CD14-positive monocyte (primary cell): ENCODE results near the gene CCDC170. TPM values are rescaled to one million over a fixed set of nuclear protein-coding genes. Genes with fewer than 3 reads are reported as not detected.

Experiments
- DNase-seq, 3 donors: peaks; one replicate each; pipeline ENCODE4 v3.0.0-alpha.2; 2011 to 2022
- H2AFZ ChIP-seq: 2 replicates; pipeline ENCODE4 v1.6.0; 2012; ENCODE audit warnings: mild to moderate bottlenecking, low read depth, low read length, inconsistent platforms; ENCODE audit not compliant: insufficient read depth, poor library complexity, severe bottlenecking
- H3K27ac ChIP-seq, 2 donors: 1 replicate in 1 of 2; 2 replicates in 1 of 2; pipeline ENCODE4 v1.5.1; 2012 to 2013; ENCODE audit warnings: low read length in 2 of 2, control low read depth in 1 of 2, inconsistent platforms in 1 of 2, low read depth in 1 of 2, mild to moderate bottlenecking in 1 of 2
- H3K27me3 ChIP-seq, 2 donors: one replicate each; pipeline versions ENCODE4 v1.6.0 to v1.6.1; 2011 to 2013; ENCODE audit warnings: low read length in 2 of 2; ENCODE audit not compliant: control insufficient read depth in 2 of 2, insufficient read depth in 2 of 2
- H3K36me3 ChIP-seq, 2 donors: replicated peaks in 1 of 2; 1 replicate in 1 of 2; 2 replicates in 1 of 2; pipeline versions ENCODE4 v1.5.1 to v1.6.1; 2012 to 2013; ENCODE audit warnings: low read length in 2 of 2, control low read depth in 1 of 2, inconsistent platforms in 1 of 2, mild to moderate bottlenecking in 1 of 2; ENCODE audit not compliant: insufficient read depth in 2 of 2, control insufficient read depth in 1 of 2
- H3K4me1 ChIP-seq, 2 donors: 1 replicate in 1 of 2; 2 replicates in 1 of 2; pipeline versions ENCODE4 v1.5.1 to v1.6.1; 2012 to 2013; ENCODE audit warnings: low read length in 2 of 2, control low read depth in 1 of 2, inconsistent platforms in 1 of 2, mild to moderate bottlenecking in 1 of 2, moderate library complexity in 1 of 2; ENCODE audit not compliant: insufficient read depth in 2 of 2, control insufficient read depth in 1 of 2
- H3K4me2 ChIP-seq: replicated peaks from 2 replicates; pipeline ENCODE3; 2012; ENCODE audit warnings: low read length, moderate library complexity, mild to moderate bottlenecking; ENCODE audit not compliant: poor library complexity, severe bottlenecking; ENCODE audit errors: extremely low read depth
- H3K4me3 ChIP-seq, 3 experiments: fragments of 200-600 bp in 1 of 3; sonication (generic) in 1 of 3; replicated peaks in 1 of 3; 1 replicate in 2 of 3; 2 replicates in 1 of 3; pipeline ENCODE4 v1.5.1; 2011 to 2013; ENCODE audit warnings: low read length in 3 of 3, mild to moderate bottlenecking in 3 of 3, control low read depth in 2 of 3, low read depth in 2 of 3, inconsistent platforms in 1 of 3, moderate library complexity in 1 of 3
- H3K79me2 ChIP-seq: 2 replicates; pipeline ENCODE4 v1.6.0; 2012; ENCODE audit warnings: mild to moderate bottlenecking, control low read depth, inconsistent platforms, low read length, moderate library complexity; ENCODE audit not compliant: insufficient read depth
- H3K9ac ChIP-seq: 2 replicates; pipeline ENCODE4 v1.6.0; 2017; ENCODE audit warnings: low read length, mild to moderate bottlenecking; ENCODE audit not compliant: insufficient read depth, poor library complexity, severe bottlenecking
- H3K9me3 ChIP-seq, 2 donors: replicated peaks in 1 of 2; 1 replicate in 1 of 2; 2 replicates in 1 of 2; pipeline versions ENCODE4 v1.5.1 to v1.6.1; 2012 to 2013; ENCODE audit warnings: low read length in 2 of 2, control low read depth in 1 of 2; ENCODE audit not compliant: control insufficient read depth in 1 of 2, insufficient read depth in 1 of 2
- H4K20me1 ChIP-seq: 2 replicates; pipeline ENCODE4 v1.6.0; 2012; ENCODE audit warnings: mild to moderate bottlenecking, low read length, control low read depth, moderate library complexity; ENCODE audit not compliant: insufficient read depth
- H3K27ac Mint-ChIP-seq, 7 donors: one replicate each; pipeline ENCODE4 v1.8.0; 2020; ENCODE audit warnings: mild to moderate bottlenecking in 7 of 7, mixed read lengths in 7 of 7, moderate library complexity in 6 of 7, inconsistent platforms in 2 of 7
- H3K27me3 Mint-ChIP-seq, 3 donors: one replicate each; pipeline ENCODE4 v1.8.0; 2021 to 2022; ENCODE audit warnings: low read depth in 3 of 3, mild to moderate bottlenecking in 3 of 3, mixed read lengths in 3 of 3, moderate library complexity in 3 of 3, inconsistent platforms in 1 of 3
- H3K36me3 Mint-ChIP-seq, 2 donors: one replicate each; pipeline ENCODE4 v1.8.0; 2020; ENCODE audit warnings: mixed read lengths in 2 of 2, inconsistent platforms in 1 of 2, mild to moderate bottlenecking in 1 of 2
- H3K4me1 Mint-ChIP-seq: one replicate; pipeline ENCODE4 v1.8.0; 2020; ENCODE audit warnings: mild to moderate bottlenecking, mixed read lengths
- H3K4me3 Mint-ChIP-seq, 2 donors: one replicate each; pipeline ENCODE4 v1.8.0; 2020; ENCODE audit warnings: mild to moderate bottlenecking in 2 of 2, mixed read lengths in 2 of 2, moderate library complexity in 1 of 2
- H3K9me3 Mint-ChIP-seq, 7 donors: one replicate each; pipeline ENCODE4 v1.8.0; 2020 to 2022; ENCODE audit warnings: mixed read lengths in 7 of 7, mild to moderate bottlenecking in 6 of 7, moderate library complexity in 6 of 7, inconsistent platforms in 2 of 7
- WGBS: methylation state at CpG from one replicate; pipeline ENCODE4 v1.1.5; 2013; ENCODE audit warnings: missing lambda C conversion rate; ENCODE audit not compliant: insufficient coverage; 5-methylcytosine and 5-hydroxymethylcytosine counted together
- intact Hi-C, 2 donors: fragments of 100-400 bp; cut with micrococcal nuclease; formaldehyde crosslinking; loops; one replicate each; pipeline versions ENCODE4 v1.15.0 to v1.15.1; 2023
- polyA plus RNA-seq, 3 donors: library from polyadenylated mRNA; depleted of rRNA in 1 of 3; unstranded in 2 of 3; stranded (reverse) in 1 of 3; fragments of 300-500 nt in 2 of 3; fragments of >200 nt in 1 of 3; fragmentation: Illumina TruSeq in 2 of 3; gene quantifications; 1 replicate in 2 of 3; 2 replicates in 1 of 3; pipeline ENCODE4 v1.2.3, GENCODE V29; 2012 to 2021
- TF ChIP-seq, protein P1 (sequence below): fragments of 200-600 bp; IDR thresholded peaks from one replicate; pipeline ENCODE4 v1.8.0; 2022; ENCODE audit warnings: antibody characterized with exemption, mild to moderate bottlenecking

The CCDC170 gene
- polyA plus RNA-seq, 3 donors: 4.2 to 7.0 (median 6.3) TPM

DNA sequence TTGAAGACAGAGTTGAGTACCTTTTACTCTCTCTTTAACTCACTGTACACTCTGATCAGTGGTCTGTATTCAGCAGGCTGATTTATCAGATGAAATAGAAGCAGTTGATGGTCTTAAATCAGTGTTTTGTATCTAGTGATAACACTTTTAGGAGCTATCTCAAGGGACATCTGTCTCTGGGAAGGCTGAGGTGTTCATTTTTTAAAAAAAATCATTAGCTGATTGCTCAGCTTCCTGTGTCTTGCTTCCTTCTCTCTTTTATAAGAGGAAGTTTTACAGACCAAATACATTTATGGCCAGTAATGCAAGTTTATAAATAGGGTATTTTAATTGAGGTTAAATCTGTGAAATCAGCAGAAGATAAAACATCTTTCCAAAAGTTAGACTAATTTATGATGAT is 12.0 kb upstream of the CCDC170 start:
- peak; percentile 33 to 78 (median 65) for DNase-seq
- Histone ChIP-seq H2AFZ (no peak overlapping the region), H3K4me3 (peak overlapping the region in 1 of 3 experiments; percentile 39), H3K27me3 (no peaks in the 10 kb centered on the region), H3K79me2 (no peaks in the 10 kb centered on the region), H3K4me2 (peak overlapping the region; percentile 72), H3K9ac (no peak overlapping the region), H3K27ac (peak overlapping the region; percentile 59 to 76), H3K9me3 (no peaks in the 10 kb centered on the region), H4K20me1 (no peaks in the 10 kb centered on the region), H3K4me1 (peaks cover 40 to 49% of the 10 kb centered on the region in 2 donors), H3K36me3 (no peaks in the 10 kb centered on the region)
- Mint-ChIP-seq H3K4me1 (peaks cover 46% of the 10 kb centered on the region), H3K4me3 (peak overlapping the region in 1 of 2 donors; percentile 73), H3K27me3 (peaks cover 0 to 3% (median 0%) of the 10 kb centered on the region in 3 donors), H3K9me3 (peaks cover 0 to 5% (median 0%) of the 10 kb centered on the region in 7 donors), H3K27ac (peak overlapping the region; percentile 82 to 94 (median 89)), H3K36me3 (peaks cover 3 to 5% of the 10 kb centered on the region in 2 donors)
- TF ChIP-seq, protein P1, sequence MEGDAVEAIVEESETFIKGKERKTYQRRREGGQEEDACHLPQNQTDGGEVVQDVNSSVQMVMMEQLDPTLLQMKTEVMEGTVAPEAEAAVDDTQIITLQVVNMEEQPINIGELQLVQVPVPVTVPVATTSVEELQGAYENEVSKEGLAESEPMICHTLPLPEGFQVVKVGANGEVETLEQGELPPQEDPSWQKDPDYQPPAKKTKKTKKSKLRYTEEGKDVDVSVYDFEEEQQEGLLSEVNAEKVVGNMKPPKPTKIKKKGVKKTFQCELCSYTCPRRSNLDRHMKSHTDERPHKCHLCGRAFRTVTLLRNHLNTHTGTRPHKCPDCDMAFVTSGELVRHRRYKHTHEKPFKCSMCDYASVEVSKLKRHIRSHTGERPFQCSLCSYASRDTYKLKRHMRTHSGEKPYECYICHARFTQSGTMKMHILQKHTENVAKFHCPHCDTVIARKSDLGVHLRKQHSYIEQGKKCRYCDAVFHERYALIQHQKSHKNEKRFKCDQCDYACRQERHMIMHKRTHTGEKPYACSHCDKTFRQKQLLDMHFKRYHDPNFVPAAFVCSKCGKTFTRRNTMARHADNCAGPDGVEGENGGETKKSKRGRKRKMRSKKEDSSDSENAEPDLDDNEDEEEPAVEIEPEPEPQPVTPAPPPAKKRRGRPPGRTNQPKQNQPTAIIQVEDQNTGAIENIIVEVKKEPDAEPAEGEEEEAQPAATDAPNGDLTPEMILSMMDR: no peak
- intact Hi-C loops: no loop called here

DNA sequence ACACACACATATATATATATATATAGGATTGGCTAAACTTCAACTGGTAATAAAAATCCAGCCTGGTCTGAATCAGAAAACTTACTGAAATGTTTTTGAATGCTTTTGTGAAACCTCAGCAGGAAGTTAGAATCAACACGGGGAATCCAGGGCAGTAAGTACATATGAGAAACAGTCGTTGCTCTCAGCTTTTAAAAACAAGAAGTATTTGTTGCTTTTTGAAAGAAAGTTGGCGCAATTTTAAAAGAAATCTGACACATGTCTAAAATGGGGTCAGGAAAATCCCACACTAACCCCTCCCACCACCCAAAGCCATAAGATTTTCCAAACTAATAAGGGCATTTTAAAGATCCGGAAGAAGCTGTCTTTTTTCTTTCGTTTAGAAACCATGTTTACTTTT is 11.5 kb upstream of the CCDC170 start:
- Mint-ChIP-seq H3K36me3 (peaks cover 3 to 5% of the 10 kb centered on the region in 2 donors), H3K27me3 (peaks cover 0 to 3% (median 0%) of the 10 kb centered on the region in 3 donors), H3K4me3 (peak overlapping the region; percentile 65 to 82), H3K4me1 (peaks cover 46% of the 10 kb centered on the region), H3K27ac (peak overlapping the region; percentile 82 to 96 (median 92)), H3K9me3 (peaks cover 0 to 5% (median 0%) of the 10 kb centered on the region in 7 donors)
- intact Hi-C loops: no loop called here
- H3K27ac ChIP-seq: peak overlapping the region; percentile 77 to 83
- no peaks in the 10 kb centered on the region for H3K36me3 ChIP-seq
- H3K4me1 ChIP-seq: peaks cover 40 to 49% of the 10 kb centered on the region in 2 donors
- TF ChIP-seq, protein P1: no peak
- H3K9me3 ChIP-seq: no peaks in the 10 kb centered on the region
- no peaks in the 10 kb centered on the region for H3K27me3 ChIP-seq
- peak; percentile 54 to 87 (median 73) for DNase-seq
- no peaks in the 10 kb centered on the region for H3K79me2 ChIP-seq
- H3K4me3 ChIP-seq: peak overlapping the region; percentile 24 to 57 (median 37)
- no CpG with 5 or more reads among the region's 5 CpGs for WGBS
- H3K4me2 ChIP-seq: peak overlapping the region; percentile 72
- no peaks in the 10 kb centered on the region for H4K20me1 ChIP-seq
- H2AFZ ChIP-seq: peak overlapping the region; percentile 46
- peak overlapping the region; percentile 19 for H3K9ac ChIP-seq
